Fibroblast of the conjunctiva (primary cell): ENCODE data around the gene MFNG.

Experiments used
- DNase-seq: peaks from one replicate; pipeline ENCODE4 v3.0.0-alpha.2; 2010; ENCODE audit warnings: low read depth

MFNG gene

DNA sequence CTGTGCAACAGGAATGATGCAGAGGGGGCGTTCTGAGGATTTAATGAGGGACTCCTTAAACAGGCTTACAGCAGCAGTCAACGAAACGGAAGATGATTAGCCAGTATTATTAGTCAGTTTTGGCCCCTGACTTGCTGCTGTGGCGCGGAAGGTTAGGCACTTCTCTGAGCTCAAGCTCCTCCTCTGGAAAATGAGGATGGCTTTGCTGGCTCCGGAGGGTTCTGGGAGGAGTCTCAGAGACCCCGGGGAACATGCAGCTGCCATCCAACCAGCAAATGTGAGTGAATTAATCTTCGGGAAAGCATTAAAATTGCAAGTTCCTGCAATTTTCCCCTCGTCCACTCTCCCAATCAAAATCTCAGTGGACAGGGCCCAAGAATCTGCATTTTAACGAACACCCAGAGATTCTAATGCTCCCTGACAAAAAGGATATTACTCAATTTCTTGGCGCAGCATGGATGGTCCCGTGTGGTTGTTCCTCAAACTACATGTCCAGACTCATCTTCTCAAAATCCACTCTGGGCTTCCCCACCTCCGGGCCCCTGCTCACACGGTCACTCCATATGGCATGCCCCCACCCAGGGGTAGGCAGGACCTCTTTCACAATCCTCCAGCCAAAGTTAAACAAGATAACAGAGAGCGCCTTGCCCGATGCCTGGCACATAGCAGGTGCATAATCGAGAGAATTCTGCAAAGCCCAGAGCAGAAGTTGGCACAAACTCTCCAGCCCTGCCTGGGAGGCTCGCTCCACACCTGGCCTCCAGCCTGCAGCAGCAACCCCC, 65.3 kb downstream of the MFNG start:
- no peak for DNase-seq

DNA sequence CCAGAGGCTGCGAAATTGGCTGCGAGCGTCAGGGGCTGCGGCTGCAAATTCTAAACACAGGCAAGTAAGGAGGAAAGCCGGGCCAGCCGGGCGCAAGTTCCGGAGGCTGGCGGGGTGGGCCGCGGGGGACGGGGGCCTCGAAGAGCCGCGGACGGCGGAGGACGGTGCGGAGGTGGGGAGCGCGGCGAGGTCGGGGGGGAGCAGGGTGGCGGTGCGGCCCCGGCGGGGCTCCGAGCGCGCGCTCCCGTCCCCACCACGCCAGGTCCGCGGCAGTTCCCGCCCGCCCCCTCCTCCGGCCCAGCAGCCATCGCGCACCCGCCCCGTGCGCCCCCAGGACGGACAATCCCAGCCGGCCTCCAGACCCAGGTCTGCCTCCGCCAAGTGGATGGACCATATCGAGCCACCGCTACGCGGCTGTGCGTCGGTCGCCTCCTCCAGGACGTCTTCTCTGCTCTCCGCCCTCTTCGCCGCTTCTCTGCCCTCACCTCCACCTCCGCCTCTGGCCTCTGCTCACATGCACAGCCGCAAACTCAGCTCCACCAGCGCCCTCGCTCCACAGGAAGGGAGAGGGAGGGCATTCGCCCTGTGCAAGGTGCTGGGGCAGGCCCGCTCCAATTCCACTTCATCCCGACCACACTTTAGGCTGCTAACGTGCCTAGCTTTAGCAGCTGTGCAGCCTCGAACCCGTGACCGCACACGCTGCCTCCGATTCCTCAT, 66.1 kb downstream of the MFNG start:
- DNase-seq: no peak

DNA sequence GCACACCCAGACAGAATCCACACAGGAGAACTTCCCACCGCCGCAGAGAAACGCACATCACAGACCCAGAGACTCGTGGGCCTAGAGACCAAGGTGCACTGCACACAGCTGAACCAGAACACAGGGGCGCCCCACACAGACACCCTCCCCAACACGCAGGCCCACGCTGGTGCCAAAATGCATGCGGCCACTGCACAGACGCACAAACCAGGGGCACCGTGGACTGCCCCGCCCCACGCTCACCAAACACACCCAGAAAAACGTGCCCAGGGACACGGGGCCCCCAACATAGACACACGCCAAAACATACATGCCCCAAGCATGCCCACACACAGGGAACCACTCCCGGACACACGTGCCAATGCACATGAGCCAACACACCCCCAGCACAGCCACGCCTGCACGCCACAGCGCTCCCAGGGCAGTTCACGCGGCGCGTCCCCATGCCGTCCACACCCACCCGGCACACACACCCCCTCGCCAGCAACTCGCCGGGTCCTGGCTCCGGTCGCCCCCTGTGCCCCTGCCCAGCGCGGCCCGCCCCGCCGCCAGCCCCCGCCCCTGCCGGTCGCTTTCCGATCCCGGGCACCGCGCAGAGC, 66.7 kb downstream of the MFNG start:
- no peak for DNase-seq
